GM18861 (cell line): ENCODE data around the gene CTNNA1.

Experiments used
- ATAC-seq: cut with Tn5 transposase; IDR thresholded peaks from one replicate; pipeline ENCODE4 v1.9.1; 2021; ENCODE audit not compliant: unreplicated experiment

Gene CTNNA1

DNA sequence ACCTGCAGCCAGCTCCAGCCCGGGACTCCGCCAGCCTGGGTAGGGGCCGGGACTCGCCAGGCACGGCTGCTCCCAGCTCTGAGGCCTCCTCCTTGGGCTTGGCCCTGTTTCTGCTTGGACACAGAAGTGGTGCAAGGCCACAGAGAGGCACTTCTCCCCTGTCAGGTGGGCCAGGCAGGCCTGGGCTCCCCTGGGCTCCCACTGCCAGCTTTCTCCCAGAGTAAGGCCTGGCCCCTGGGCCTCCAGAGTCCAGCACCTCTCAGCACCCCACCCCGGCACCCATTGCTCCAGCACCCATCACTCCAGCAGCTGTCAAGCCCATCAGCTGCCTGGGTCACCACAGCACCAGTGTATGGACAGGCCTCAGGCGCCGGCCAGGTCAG is 193.0 kb downstream of the CTNNA1 start:
- ATAC-seq = no peak

DNA sequence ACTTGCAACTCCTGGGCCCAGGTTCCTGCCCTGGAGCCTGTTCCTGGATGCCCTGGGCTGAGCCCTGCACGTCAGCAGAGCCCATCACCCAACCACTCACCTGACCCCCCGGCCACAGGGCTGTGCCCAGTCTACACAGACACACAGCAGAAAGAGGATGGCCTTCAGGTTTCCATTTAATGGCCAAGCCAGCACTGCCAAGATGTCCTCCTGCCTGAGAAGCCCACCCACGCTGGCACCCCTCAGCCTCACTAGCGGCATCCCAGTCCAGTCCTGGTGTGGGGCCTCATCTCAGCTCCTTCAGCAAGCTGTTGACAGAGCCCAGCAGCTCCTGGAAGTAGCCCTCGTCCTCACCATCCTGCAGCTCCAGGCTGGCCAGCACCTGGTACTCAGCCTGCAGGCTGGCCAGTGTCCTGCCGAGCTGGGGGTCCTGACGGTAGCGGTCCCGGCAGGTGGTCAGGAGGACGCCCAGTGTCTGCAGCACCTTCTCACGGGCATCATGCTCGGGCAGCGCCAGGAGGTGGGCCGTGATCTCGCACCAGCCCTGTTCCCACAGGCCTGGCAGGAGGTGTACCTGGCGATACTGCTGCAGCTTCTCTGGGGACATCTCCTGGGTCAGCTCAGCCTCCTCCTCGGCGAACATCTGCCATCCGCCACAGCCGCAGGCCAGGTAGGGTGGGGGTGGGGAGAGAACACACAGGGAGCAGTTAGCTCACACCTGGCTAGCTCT is 193.8 kb downstream of the CTNNA1 start:
- ATAC-seq = no peak

DNA sequence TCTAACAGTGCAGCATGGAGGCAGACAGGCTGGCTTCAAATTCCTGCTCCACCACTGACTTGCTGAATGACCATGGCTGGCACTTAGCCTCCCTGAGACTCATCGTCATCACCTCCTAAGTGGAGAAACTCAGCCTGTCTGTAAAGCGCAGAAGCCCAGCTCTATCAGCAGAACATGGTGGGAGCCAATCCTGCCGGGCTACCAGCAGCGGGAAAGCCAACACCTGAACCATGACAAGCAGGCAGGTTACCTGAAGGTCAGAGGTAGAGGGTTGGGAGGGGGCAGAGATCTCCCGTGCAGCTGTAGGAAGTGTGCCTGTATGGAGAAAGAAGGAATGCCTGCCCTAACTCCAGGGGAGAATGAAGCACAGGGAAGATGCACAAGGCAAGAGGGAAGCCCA is 194.6 kb downstream of the CTNNA1 start:
- ATAC-seq = no peak

GRCh38 chr5:138948471-138949222 is 195.4 kb downstream of the CTNNA1 start:
- ATAC-seq = no peak

DNA sequence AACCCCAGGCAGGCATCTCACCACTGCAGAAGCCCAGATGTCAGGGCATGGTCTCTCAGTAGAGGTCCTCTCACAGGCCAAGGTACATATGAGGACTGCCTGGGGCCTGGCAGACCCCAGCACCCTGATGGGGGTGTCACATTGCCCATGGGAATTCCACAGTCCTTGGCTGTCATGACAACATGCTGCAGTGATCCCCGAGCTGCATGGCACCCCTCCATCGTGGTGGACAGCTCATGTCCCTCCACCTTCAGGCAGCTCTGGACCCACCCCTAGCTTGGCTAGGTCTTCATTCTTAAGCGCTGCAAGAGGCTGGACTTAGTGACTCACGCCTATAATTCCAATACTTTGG is 196.0 kb downstream of the CTNNA1 start:
- ATAC-seq = no peak

DNA sequence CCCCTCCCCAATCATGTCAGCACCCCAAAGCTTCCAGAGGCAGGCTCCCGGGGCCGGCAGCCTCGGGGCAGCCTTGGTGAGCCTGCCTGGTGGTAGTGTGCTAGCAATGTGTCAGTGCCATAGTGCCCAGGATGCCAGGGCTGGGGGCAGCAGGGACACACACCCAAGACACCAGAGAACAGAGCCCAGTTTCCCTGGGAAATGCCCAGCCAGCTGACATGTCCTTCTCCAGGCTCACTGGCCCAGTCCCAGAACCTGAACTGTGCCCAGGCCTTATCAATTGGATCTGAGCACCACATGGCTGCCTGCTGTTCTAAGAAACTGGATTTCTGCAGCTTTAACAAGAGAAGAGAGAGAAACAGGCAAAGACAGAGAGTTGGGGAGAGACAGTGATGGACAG is 196.8 kb downstream of the CTNNA1 start:
- no peak for ATAC-seq

GRCh38 chr5:138950421-138951031 is 197.3 kb downstream of the CTNNA1 start:
- no peak for ATAC-seq

- ATAC-seq = no peak
These were observed 198.1 kb downstream of the CTNNA1 start for GRCh38 chr5:138951091-138951985.

DNA sequence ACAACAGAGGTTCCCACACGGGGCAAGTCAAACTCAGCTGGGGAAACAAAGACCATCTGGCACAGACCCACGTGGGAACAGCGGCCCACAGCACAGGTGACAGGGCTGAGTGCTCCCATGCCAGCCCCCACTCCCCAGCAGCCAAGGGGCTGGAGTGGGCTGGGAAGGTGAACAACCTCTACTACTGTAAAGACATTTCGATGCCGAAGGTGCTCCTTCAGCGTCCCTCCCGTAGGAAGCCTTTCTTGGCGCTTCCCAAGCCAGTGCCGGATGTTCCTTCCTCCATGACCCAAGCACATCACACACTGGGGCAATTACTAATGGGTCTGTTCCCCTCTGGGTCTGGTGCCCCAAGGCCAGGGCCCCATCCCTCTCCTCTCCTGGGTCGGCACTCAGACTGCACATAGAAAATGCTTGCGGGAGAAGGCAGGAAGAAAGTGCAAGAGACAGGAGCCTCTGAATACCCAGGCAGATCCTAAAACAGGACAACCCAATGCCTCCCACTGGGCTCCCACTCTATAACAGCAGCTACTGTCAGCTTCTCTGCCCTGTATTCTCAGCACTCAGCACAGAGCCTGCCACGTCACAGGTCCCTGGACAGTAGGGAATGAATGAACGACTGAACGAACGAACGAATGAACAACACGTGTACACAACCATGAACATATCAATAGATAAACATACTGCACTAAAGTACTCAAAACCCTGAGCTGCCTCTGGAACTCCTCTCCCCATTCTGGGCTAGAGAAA is 198.9 kb downstream of the CTNNA1 start:
- ATAC-seq = no peak

- no peak for ATAC-seq
These were observed 199.7 kb downstream of the CTNNA1 start for GRCh38 chr5:138952962-138953361.

- peak; percentile 62 for ATAC-seq
These were observed 200.4 kb downstream of the CTNNA1 start for GRCh38 chr5:138953387-138954256.

DNA sequence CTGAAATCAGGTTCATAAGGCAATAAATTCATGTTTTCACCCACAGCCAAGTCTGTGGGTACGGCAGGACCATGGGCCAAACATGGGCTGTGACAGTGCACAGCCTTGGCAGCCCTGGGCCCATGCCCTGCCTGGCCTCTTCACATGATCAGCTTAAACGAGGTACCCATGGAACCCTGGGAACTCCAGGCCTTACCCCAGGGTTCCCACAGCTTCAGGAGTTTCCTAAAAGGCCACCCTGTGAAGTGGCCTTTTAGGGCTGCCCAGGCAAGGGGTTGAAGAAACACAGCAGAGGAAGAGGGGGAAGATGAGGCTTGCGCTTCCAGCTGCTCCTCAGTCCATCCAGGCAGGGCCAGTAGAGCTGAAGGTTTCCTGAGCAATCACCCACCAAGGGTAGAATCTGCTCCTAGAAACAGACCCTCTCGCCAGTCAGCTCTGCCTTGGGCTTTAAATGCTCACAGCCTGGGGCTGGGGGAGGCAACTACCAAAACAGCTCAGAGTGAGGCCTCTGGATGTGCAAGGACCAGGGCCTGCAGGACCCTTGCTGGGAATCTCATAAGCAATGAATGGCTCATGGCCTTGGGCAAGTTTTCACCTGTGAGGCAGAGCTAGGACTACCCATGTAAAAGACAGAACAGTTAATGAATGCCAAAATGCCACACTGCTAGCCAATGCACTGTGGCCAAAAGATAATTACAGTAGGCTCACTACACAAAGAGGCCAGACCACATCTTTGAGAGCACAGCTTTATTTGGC is 201.2 kb downstream of the CTNNA1 start:
- ATAC-seq = no peak

DNA sequence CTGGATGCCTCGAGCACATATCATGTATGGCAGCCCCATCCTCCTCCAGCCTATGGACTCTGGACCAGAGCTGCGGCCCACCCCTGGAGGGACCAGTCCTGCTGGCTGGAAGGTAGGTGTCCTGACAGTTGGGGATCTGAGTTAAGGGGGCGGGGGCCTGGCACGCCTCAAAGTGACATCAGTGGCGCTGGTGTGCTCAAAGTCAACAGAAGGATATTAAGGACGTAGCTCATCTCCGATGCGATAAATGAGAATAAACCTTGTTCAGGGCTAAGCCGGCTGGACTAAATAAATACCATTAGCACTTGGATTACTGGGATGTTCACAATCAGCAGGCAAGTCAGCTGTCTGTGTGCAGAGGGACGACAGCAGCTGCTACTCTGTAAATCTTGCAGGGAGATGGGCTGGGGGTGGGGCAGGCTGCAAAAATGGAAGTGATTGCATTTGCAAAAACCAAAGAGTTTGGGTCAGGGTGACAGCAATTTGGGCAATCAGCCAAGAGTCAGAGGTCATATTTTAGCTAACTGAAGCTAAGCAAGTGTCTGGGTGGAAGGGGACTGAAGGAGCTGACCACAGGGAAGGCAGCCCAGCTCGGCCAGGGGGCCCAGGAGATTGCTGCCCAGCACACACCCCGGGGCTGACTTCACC is 201.9 kb downstream of the CTNNA1 start:
- no peak for ATAC-seq

- no peak for ATAC-seq
These were observed 202.6 kb downstream of the CTNNA1 start for GRCh38 chr5:138955671-138956295.

- no peak for ATAC-seq
These were observed 203.6 kb downstream of the CTNNA1 start for GRCh38 chr5:138956801-138957200.

DNA sequence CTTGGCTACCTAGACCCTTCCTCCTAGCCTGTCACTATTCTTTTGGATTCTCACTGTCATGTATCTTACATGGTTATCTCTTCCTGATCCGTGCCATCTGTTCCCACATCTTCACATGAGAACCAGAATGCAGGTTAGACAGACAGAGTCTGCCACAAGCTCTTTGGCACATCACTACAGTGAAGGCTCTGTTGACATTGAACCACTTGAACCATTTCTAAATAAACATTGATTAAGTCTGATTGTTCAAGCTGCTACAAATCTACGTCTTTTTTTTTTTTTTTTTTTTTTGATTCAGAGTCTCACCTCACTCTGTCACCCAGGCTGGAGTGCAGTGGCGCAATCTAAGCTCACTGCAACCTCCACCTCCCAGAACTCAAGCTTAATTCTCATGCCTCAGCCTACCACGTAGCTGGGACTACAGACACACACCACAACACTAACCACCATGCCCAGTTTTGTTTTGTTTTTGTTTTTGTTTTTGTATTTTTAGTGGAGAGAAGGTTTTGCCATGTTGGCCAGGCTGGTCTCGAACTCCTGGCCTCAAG is 207.0 kb downstream of the CTNNA1 start:
- ATAC-seq = no peak

- no peak for ATAC-seq
These were observed 208.0 kb downstream of the CTNNA1 start for GRCh38 chr5:138961221-138961620.

DNA sequence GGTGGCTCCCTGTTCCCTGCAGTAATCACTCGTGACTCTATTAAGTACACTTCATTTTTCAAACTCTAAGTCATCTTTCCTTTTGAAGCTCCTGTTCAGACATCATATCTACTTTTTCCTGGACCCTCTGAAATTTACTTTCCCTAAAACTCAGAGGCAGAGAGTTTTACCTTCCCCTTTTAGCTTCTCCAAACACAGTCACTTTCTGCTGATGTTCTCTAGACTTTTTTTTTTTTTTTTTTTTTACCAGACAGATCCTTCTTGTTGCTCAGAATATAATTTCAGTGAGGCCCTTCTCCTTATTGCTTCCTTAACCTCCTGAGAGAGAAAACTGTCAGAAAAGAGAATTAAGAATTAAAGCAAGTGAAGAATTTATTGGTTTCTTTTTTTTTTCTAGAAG is 208.5 kb downstream of the CTNNA1 start:
- no peak for ATAC-seq
